ENCODE results near the gene TBC1D16.

TBC1D16 gene

DNA sequence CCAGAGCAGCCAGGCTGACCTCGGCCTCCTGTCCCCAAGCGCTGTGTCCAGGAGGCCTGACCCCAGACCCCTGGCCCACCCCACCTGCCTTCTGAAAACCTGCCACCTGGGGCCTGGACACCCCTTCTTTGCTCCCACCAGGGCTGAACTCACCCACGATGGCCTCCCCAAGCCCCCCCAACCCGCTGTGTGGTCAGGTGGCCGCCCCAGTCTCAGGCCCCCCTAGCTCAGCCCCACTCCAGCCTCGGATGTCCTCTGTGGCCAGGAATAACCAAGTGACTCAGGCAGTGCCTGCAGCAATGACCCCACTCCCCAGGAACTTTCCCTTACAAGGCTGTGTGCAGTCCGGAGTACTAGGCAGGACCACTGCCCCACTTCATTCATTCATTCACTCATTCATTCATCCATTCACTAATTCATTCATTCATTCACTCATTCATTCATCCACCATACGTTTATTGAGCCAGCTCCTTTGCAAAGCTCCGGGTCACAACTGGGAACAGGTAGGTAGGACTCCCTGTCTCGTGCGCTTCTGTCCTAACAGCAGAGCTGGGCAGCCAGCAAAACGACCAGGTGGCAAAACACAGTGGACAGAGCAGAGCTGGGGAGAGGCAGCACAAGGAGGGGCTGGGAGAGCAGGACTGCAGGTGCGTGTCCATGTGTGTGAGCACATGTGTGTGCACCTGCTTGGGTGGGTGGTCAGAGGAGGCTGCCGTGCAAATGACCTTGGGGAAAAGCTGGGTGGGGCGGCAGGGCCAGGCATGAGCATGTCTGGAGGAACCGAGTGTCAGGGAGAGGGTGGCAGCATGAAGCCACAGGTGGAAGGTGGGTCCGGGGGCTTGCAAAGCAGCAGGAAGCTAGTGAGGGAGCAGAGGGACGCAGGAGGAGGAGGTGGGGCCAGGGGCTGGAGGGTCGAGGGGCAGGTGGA, 120.6 kb downstream of the TBC1D16 start:
- no peak for TF ChIP-seq MYC (IDR thresholded peaks at IDR 0.05; ENCODE audit: low read depth, low read length)
- TF ChIP-seq POLR2A (IDR thresholded peaks at IDR 0.05; ENCODE audit: extremely low read depth, insufficient read length), result no peak
- TF ChIP-seq, protein P1, sequence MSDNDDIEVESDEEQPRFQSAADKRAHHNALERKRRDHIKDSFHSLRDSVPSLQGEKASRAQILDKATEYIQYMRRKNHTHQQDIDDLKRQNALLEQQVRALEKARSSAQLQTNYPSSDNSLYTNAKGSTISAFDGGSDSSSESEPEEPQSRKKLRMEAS (IDR thresholded peaks at IDR 0.05; ENCODE audit: low read depth, low read length), result no peak
- TF ChIP-seq, protein P2, sequence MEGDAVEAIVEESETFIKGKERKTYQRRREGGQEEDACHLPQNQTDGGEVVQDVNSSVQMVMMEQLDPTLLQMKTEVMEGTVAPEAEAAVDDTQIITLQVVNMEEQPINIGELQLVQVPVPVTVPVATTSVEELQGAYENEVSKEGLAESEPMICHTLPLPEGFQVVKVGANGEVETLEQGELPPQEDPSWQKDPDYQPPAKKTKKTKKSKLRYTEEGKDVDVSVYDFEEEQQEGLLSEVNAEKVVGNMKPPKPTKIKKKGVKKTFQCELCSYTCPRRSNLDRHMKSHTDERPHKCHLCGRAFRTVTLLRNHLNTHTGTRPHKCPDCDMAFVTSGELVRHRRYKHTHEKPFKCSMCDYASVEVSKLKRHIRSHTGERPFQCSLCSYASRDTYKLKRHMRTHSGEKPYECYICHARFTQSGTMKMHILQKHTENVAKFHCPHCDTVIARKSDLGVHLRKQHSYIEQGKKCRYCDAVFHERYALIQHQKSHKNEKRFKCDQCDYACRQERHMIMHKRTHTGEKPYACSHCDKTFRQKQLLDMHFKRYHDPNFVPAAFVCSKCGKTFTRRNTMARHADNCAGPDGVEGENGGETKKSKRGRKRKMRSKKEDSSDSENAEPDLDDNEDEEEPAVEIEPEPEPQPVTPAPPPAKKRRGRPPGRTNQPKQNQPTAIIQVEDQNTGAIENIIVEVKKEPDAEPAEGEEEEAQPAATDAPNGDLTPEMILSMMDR (IDR thresholded peaks at IDR 0.05; ENCODE audit: low read depth, low read length), result no peak
- DNase-seq (ENCODE audit: low read depth), result no peak
- no peak overlapping the region for H3K4me3 ChIP-seq (ENCODE audit: low read depth, low read length)

DNA sequence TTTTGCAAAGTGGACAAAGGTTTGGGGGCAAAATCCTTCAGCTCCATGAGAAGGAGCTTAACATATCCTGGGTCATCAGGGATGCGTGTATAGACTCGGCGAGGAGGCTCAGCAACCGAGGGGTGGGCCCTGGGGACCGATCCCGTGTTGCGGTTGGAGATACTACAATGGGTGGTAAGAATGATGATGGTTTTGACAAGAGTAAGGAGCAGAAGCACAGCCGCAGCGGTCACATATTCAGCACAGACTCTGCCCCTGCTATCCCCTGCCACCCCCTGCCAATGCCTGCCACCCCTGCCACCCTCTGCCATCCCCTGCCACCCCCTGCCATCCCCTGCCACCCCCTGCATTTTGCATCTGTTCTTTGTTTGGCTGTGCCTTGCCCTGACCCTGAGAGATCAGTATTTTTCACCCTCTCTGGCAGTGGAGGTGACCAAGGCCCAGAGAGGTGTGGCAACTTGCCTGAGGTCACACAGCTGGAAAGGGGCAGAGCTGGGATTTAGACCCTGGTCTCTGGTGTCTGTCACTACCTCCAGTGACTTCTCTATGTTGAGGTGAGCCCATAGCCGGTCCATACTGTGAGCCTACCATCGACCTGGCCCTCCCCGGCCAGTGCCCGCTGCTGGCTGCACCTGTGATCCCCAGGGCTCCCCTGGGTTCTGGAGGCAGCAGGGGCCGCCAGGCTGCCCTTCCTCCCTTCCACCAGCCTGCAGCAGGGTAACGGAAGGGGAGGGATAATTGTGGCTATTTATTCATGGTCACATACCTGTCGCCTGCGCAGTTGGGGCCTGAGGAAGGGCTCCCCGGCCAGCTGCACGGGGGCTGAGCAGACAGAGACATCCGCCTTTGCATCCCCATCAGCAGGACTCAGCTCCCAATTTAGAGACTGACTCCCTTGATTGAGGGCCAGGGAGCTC, 121.5 kb downstream of the TBC1D16 start:
- H3K4me3 ChIP-seq (ENCODE audit: low read depth, low read length), result no peak overlapping the region
- DNase-seq (ENCODE audit: low read depth), result no peak
- TF ChIP-seq MYC (IDR thresholded peaks at IDR 0.05; ENCODE audit: low read depth, low read length), result no peak
- TF ChIP-seq, protein P1 (IDR thresholded peaks at IDR 0.05; ENCODE audit: low read depth, low read length), result no peak
- TF ChIP-seq, protein P2 (IDR thresholded peaks at IDR 0.05; ENCODE audit: low read depth, low read length), result no peak
- TF ChIP-seq POLR2A (IDR thresholded peaks at IDR 0.05; ENCODE audit: extremely low read depth, insufficient read length), result no peak

DNA sequence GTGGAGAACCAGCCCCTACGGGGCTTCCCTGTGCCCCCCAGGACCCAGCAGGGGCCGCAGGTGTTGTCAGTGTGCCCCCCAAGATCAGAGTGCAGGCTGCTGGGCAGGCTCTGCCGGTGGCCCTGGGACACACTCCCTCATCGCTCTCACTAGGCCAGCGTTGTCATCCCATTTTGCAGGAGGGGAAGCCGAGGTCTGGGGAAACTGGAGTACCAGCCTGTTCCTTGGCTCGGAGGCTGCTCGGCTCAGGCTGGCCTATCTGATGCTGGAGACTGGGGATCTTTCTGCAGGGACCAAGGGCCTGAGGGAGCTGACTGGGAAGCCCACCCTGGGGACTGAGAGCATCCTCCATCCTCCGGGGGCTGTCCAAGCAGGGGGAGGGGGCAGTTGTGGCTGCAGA, 122.2 kb downstream of the TBC1D16 start:
- no peak for TF ChIP-seq POLR2A (IDR thresholded peaks at IDR 0.05; ENCODE audit: extremely low read depth, insufficient read length)
- TF ChIP-seq, protein P2 (IDR thresholded peaks at IDR 0.05; ENCODE audit: low read depth, low read length), result no peak
- no peak for DNase-seq (ENCODE audit: low read depth)
- H3K4me3 ChIP-seq (ENCODE audit: low read depth, low read length), result no peak overlapping the region

DNA sequence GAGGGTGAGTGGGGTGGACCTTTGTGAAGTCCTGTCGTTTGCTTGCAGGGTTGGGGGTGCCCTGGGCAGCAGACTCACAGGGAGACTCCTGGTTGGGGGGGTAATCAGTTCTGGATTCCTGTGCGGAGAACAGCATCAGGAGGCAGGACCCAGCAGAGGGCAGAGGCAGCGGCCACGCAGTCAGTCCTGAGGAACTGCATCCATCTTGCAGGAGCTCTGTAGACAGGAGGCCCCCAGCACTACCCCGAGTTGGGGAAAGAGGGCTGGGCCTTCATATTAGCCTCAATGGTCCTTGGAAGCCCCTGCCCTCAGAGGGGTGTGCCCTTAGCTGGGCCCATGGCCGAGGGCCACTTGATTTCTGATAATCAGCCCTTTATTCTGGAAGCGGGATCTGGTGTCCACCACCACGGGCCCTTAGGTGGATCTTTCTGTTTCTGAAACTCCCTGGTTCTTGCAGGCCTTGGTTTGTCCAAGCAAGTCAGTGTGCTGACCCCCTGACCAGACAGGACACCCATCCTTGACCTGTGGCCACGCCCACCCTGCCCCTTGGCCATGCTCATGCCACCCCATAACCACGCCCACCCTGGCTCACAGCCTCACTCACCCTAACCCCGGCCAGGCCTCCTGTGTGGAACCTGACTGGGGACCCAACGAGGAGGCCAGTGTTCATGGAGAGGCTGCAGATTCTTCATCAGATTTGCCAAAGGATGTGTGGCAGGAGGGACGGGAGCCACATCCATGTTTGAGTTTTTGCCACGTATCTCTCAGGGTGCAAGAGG, 122.9 kb downstream of the TBC1D16 start:
- TF ChIP-seq MYC (IDR thresholded peaks at IDR 0.05; ENCODE audit: low read depth, low read length), result no peak
- TF ChIP-seq, protein P1 (IDR thresholded peaks at IDR 0.05; ENCODE audit: low read depth, low read length), result no peak
- TF ChIP-seq, protein P2 (IDR thresholded peaks at IDR 0.05; ENCODE audit: low read depth, low read length), result no peak
- no peak for TF ChIP-seq POLR2A (IDR thresholded peaks at IDR 0.05; ENCODE audit: extremely low read depth, insufficient read length)
- H3K4me3 ChIP-seq (ENCODE audit: low read depth, low read length), result no peak overlapping the region
- no peak for DNase-seq (ENCODE audit: low read depth)
